SH-SY5Y (cell line): ENCODE data around the gene CCDC14.
"Not testable (repeated sequence)": the region's sequence is repeated elsewhere in the genome, so short reads cannot be mapped to it uniquely, and the experiment has no call there.

ENCODE experiments used
- GATA2 ChIP-seq: IDR thresholded peaks from 2 replicates; pipeline ENCODE4 v1.6.1; 2011; ENCODE audit warnings: mild to moderate bottlenecking, low read depth, low read length
- GATA3 ChIP-seq: IDR thresholded peaks from 2 replicates; pipeline ENCODE4 v1.6.1; 2011; ENCODE audit warnings: low read depth, mild to moderate bottlenecking, low read length, moderate library complexity

The CCDC14 gene, protein sequence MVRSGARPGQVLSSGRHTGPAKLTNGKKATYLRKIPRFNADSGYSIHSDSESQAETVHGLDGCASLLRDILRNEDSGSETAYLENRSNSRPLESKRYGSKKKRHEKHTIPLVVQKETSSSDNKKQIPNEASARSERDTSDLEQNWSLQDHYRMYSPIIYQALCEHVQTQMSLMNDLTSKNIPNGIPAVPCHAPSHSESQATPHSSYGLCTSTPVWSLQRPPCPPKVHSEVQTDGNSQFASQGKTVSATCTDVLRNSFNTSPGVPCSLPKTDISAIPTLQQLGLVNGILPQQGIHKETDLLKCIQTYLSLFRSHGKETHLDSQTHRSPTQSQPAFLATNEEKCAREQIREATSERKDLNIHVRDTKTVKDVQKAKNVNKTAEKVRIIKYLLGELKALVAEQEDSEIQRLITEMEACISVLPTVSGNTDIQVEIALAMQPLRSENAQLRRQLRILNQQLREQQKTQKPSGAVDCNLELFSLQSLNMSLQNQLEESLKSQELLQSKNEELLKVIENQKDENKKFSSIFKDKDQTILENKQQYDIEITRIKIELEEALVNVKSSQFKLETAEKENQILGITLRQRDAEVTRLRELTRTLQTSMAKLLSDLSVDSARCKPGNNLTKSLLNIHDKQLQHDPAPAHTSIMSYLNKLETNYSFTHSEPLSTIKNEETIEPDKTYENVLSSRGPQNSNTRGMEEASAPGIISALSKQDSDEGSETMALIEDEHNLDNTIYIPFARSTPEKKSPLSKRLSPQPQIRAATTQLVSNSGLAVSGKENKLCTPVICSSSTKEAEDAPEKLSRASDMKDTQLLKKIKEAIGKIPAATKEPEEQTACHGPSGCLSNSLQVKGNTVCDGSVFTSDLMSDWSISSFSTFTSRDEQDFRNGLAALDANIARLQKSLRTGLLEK

DNA sequence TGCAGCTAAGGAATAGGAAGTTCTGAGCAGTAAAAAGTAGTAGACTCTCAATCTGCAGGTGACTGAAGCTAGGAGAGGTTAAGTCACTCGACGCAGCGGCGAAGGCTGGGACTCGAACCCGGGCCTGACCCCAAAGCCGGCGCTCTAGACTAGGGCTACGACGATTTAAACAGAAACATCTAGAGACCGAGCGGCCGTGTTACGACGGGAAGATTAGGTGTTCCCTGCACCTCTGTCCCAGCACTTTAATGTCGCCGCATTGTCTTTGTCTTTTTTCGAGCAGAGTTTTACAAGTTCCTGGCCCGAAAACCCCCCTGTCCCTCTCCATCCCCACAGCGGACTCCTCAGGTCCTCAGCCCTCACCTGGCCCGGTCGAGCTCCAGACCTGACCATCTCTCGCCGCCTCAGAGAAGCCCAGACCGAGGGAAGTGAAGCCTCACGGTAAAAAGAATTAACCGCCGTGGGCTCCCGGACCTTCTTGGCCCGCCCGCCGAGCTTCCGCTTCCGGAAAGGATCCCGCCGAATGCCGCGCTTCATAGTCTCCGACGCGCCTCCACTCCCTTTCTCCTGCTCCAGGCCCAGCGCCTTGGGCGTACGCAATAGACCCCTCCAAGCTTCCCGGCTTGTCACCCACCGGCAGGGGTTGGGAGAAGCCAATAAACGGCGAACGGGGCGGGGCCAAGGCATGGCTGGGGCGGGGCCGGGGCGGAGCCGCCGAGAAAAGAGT is at the start of gene CCDC14:
TSS of gene CCDC14 (minus strand) at position 449 of the 727 bp plus-strand sequence. CDS start at position 393, 56 bp downstream.
- TF ChIP-seq GATA3 (no peak), GATA2 (no peak)

DNA sequence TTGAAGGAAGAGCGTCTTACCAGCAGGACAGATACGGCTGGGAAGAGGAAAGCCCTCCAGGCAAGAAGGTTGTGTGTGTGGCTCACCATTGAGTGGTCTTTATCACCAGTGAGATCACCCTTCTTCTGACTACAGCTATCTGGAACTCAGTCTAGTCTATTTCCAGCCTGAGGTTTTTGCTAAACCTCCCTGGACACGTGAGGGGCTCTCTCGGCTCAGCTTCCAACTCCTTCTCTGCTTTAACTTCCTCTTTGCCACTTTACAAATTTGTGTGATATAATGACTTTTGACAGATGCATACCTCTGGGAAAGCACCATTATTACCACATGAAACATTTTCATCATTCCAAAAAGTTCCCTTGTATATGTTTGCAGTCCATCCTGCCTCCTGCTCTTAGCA is 46.2 kb upstream of the CCDC14 start:
- TF ChIP-seq GATA3 (no peak), GATA2 (no peak)

DNA sequence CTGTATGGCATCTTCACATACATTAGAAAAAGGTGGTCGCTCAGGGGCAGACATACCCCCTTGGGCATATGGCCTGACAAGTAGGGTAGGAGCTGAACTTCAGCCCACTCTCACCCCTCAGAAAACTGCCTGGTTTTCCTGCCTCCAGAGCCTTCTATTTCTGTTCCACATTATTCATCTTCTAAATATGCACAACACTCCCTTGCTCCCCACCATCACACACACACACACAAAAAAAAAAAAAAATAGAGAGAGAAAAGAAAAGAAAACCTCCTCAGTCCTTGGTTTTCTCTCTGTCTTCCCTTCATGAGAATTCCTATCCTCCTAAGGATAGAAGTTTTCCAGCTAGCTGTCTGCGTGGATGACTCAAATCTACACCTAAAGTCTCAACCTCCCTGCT is 36.5 kb upstream of the CCDC14 start:
- TF ChIP-seq GATA3 = no peak
- no peak for TF ChIP-seq GATA2

DNA sequence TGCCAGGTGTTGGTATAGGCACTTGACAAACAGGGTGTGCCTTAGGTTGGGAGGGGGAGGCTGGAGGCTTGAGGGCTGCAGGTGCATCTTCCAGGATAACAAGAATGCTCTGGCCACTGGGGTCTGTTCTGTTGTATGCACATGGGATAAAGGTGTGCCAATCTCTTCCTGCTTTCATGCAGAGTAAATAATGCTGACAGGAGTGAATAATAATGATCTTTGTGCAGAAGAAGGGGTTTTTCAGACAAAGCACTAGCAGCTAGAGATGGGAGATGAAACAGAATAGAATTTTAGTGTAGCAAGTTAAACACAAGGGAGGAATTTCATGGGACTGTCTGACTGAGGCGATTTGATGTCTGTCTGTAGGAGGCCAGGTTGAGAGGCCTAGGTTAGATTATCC is 32.8 kb upstream of the CCDC14 start:
- no peak for TF ChIP-seq GATA2

DNA sequence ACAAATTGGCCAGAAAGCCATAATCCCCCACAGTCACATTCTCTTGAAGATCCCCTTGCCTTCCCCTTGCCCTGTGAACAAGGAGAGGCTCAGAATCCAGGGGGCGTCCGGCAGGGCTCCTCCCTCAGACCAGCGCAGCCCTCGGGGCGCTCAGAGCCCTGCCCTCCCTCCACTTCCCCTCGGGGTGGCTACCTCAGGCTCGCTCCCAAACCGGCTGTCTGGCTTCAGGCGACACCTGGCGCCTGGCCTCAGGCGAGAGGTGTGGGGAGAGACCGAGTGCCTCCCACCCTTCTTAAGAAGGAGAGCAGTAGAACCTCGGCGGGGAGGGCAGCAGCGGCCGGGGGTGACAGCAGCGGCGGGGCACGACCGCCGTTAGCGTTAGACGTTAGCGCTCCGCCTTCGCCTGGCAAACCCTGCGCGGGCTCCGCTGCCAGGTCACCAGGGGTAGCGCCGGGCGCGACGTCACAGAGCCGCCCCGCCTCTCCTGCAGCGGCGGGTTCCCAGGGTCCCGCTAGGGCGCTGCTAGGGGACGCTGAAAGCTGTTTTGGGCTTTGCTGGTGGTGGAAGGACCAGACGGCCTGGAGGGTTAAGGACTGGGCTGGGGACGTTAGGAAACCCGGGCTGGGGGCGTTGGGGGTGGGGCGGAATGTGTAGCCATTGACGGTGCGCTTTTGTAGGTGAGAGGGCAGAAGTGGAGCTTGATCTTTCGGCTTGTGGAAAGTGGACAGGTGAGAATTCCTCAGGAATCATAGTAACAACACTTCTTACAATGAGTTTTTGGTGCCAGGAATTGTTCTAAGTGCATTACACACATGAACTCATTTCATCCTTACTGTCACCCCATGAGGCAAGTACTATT is 30.9 kb upstream of the CCDC14 start, which contains the start of gene ROPN1:
TSS of gene ROPN1 (minus strand) at position 395 of the 859 bp plus-strand sequence. CDS start 11,643 bp downstream, outside the sequence.
- not testable (repeated sequence) for TF ChIP-seq GATA2, GATA3

DNA sequence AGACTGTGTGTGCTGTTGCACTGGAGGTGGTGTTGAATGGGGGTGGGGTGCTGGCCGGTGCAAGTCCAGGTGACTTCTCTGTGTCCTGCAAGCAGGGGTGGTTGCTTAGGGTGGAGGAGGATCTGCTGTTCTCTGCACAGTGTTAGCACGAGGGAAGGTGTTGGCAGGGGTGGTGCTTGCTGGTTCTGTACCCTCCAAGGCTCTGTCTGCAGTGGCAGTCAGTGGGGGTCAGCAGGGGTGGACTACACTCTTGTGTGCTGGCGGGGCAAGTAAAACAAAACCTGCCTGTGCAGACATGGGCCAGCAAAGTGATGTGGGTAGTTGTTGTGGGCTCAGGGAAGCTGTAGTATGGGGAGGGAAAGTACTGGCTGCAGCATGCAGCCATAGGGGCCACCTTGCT is 25.4 kb upstream of the CCDC14 start:
- no peak for TF ChIP-seq GATA3
- no peak for TF ChIP-seq GATA2

DNA sequence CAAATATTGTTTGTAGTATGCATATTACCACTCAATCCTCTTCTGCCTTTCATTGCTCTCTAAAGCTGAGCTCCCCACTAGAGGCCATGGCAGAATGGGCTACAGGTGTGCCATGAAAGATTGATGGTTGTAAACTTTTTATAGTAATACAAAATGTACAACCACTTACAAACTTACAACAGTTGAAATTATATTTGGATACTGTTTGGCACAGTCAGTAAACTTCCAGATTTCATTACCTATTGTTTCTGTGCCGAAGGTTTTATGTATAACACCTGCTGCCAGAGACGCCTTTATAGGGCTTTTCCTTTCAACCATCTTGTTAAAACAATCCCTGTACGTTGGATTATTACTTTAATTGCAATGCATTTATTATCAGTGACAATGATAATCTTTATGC is 23.9 kb upstream of the CCDC14 start:
- TF ChIP-seq GATA2 = no peak

DNA sequence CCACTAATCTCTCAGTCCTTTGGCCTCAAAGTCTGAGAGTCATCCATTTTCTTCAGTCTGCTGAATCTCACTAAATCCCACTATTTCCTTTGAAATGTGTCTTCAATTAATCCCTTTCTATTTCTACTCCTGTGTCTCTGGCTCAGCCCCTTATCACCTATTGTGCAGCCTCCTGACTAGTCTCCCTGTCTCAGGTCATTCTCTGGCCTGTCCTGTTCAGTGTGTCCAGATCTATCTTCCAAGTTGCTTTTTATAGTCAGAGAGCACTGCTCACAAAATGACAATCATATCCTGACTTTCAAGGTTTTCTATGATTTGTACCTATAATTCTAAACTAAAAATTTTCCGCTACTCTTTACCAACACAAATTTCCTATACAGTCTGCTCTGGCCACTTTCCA is 23.3 kb upstream of the CCDC14 start:
- no peak for TF ChIP-seq GATA3
- no peak for TF ChIP-seq GATA2

DNA sequence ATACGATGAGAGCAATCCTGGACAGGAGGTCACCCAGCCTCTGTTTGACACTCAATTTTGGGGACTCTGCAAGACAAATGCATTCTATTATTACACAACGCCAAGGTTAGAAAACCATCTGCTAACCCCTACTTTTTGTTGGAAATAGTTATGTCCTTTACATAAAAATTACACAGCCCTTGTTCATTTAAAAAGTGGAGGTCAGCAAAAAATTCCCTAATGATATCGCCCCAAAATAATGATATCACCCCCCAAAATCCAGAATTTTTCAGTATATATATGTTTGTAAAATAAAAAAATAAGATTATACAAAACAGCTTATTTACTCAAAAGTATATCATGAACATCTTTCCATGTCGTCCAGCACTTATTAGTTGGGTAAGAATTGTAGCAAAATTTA is 19.5 kb upstream of the CCDC14 start:
- no peak for TF ChIP-seq GATA2
- no peak for TF ChIP-seq GATA3

DNA sequence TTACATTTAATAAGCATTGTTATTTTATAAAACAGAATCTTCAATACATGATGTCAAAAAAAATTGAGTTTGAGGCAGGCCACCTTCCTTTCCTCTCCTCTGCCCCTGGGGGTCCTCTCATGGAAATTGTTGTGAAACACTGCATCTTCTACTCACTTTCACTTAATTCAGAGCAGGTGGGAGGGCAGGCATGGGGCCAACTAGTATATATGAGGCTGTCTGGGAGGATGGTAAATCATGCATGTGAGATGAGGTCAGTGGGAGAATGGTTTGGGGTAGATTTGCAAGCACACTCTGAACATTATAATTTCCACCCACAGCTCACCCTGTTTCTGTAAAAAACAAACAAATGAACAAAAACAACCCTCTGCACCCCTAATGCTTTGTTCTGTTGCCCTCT is 10.4 kb upstream of the CCDC14 start:
- no peak for TF ChIP-seq GATA3

DNA sequence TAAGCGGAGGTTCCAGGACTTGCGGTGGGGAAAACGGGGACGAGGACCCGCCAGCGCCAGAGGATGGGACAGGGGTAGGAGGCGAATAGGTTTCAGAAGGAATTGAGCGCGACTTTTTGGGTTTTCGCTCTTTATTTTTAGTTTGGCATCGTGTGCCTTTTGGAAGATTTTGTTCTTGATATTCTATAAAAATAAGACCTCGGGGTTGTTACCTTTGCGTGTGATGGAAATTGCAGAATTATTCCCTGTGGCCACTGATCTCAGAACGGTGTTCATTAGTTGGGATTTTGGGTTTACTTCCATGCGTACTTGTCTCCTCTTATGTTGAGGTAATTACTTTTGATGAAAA is 453 bp upstream of the CCDC14 start:
- no peak for TF ChIP-seq GATA3
- no peak for TF ChIP-seq GATA2

DNA sequence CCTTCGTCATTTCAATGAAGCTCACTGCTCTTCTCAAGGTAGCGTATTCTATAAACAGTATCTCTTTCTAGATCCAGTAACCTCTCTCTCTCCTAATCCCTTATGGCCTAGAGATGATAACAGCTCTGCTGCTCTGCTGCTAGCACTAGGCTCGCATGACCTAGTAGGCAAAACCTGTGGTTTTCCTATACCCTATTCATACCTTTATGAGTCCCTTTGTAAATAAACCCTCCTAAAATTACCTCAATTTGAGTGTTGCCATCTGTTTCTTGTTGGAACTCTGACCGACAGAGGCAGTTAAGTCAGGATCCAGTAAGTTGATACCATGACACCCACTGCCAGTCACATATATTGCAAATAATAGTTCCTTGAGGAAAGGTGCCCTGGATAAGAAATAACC is 7.3 kb downstream of the CCDC14 start:
- TF ChIP-seq GATA2 (no peak), GATA3 (no peak)

DNA sequence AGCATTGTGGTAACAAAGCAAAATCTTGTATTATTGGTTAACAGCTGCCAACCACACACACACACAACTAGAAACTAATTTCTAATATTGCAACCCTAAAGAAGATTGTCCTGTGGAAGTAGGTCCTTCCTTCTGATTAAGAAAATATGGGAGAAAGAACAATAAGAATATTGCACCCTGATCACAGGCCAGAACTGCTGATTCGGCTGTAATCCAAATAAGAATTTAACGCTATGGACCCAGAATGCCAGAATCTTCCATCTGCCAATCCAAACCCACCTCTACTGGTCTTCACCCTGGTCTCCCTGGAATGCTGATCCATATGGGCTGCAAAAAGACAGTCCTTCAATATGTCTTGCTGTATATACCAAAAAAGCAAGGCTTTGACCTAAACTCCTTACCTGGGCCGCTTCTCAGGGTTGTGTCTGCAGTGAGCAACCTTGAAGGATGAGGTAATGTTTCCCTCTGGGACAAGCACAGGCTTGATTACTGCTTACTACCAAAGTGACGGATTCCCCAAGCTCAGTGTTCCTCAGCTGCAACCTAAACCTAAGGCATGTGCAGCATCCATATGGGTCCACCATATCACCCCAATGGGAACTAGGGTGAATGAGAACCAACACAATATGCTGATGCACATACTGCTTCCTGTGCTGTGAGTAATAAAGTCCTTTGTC is 8.0 kb downstream of the CCDC14 start:
- TF ChIP-seq GATA3 (no peak), GATA2 (no peak)
